HG03060 (cell line): ENCODE data around the gene KIF5B.
"Not testable (repeated sequence)": the region's sequence is repeated elsewhere in the genome, so short reads cannot be mapped to it uniquely, and the experiment has no call there.

Experiments used
- ATAC-seq: cut with Tn5 transposase; IDR thresholded peaks from one replicate; pipeline ENCODE4 v1.9.1; 2021; ENCODE audit warnings: low read depth, moderate number of reproducible peaks; ENCODE audit not compliant: unreplicated experiment

KIF5B gene

GRCh38 chr10:32061440-32061839 is 5.2 kb upstream of the KIF5B start:
- ATAC-seq = no peak

DNA sequence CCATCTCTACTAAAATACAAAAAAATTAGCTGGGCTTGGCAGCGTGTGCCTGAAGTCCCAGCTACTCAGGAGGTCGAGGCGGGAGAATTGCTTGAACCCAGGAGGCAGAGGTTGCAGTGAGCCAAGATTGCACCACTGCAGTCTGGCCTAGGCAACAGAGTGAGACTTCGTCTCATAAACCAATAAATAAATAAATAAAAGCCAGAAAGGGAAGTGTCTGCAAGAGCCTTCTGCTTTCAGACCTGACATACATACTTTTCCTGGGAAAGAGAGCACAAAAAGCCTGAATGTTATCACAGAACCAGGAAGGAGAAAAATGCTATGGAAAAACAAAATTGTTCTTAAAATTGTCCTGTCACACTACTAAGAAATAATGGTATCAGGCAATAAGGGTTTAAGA is 4.1 kb upstream of the KIF5B start:
- ATAC-seq = no peak

DNA sequence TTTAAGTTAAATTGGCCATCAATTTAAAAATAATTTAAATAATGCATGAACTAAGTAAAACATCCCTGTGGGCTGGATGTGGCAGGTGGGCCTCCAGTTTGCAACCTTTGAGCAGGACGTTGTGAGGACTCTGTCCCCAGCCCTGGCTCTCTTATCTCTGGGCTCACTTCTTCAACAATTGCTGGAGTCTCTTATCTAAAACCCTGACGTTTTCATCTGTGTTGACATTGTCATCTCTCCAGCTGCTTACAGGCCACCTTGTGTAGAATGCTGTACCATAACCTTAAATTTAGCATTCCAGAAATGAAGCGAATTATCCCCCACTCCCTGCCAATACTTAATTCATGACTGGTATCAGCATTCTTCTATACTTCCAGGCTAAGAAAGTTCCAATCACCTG is 3.2 kb upstream of the KIF5B start:
- ATAC-seq = no peak

GRCh38 chr10:32057036-32057372 is 779 bp upstream of the KIF5B start:
- ATAC-seq = no peak

GRCh38 chr10:32055478-32056135 is 618 bp downstream of the KIF5B start:
- peak; percentile 23 for ATAC-seq

- no peak for ATAC-seq
Measured at GRCh38 chr10:32054094-32054493, 2.1 kb downstream of the KIF5B start.

DNA sequence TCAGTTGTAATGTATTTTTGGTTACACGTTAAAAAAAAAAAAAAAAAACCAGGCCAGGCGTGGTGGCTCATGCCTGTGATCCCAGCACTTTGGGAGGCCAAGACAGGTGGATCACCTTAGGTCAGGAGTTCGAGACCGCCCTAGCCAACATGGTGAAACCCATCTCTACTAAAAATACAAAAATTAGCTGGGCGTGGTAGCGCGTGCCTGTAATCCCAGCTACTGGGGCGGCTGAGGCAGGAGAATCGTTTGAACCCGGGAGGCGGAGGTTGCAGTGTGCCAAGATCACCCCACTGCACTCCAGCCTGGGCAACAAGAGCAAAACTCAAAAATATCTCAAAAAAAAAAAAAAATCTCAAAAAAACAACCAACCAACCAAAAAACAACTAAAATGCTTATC is 2.8 kb downstream of the KIF5B start:
- not testable (repeated sequence) for ATAC-seq

- ATAC-seq = no peak
Measured at GRCh38 chr10:32051926-32052325, 4.3 kb downstream of the KIF5B start.

DNA sequence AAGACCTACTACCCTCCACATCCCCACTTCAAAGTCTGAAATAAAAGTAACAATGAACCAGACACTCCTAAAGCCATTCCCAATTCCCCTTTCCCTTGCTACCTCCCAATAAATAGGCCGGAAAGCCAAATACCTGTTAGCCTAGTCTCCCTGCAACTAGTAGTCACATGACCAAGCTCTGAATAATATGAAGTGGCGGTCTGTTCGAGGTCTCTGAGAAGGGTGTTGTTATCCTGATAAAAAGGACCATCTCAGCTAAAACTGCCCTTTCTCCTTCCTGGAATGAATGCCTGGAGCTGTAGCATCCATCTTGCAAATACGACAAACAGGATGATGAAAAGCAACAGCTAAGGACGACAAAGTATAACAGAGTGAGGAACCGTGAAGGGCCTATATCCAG is 6.0 kb downstream of the KIF5B start:
- ATAC-seq = no peak

DNA sequence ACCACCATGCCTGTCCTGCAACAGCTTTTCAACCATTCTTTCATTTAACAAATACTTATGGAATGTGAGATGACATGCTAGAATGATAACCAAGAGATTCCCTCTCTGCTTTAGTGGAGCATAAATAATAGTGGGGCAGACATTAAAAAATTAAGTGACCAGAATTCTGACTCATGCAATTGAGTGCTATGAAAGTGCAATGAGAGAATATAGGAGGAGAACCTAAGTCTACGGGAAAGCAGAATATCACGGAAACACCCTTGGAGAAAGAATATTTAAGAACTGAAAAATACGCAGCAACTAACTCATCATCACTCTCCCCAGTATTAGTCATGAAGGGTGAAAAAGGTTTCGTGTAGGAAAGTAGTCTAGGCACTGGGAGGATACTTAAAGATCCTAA is 7.1 kb downstream of the KIF5B start:
- no peak for ATAC-seq

DNA sequence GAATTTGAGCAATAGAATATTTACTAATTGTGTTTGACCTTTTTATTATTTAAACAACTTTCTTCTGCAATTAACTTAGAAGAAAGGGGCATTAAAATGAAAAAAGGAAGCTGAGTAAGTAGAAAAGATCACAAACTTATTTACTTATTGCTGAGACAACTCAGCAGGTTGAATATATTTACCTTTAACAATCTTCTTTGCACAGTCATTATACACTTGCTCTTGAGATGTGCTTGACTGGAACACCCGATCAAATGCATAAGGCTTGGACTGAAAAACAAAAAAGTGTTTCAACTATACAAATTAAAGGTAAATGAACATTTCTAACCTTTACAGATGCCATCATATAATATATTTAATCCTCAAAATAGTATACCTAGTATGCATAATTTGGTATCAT is 7.9 kb downstream of the KIF5B start:
- ATAC-seq = no peak

DNA sequence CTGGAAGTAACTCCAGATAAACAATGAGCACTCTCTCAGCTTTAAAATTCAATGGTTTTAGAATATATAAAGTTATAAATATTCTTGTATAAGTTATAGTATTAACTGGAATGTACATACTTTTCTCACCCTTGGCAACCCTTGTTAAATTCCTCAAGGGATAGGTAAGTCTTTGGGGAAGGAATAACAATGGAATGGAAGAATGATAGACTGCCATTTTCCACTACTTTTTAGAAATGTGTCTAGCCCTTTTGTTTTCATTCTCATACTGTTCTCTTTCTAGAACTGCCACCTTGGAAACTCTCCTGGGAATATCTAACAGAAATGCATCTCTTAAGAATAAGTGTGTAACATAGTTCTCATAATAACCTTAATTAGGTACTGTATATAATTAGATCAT is 8.3 kb downstream of the KIF5B start:
- no peak for ATAC-seq

DNA sequence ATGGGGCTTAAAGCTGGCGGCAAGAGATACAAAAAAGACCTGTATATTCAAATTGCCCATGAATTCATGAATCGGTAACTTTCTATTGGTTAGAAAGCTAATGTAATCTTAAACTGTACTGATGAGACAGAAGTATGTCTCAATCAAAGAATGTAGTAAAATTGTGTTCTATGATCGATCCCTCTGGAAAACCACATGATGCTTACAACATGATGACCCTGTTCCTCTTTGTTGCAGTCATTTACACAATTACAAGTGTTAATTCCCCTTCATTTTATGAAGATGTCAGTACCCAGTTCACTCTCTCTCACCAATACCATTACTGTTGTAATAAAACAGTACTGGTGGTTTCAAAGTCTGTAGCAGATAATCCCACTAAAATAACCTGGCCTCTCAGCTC is 10.1 kb downstream of the KIF5B start:
- ATAC-seq = no peak

DNA sequence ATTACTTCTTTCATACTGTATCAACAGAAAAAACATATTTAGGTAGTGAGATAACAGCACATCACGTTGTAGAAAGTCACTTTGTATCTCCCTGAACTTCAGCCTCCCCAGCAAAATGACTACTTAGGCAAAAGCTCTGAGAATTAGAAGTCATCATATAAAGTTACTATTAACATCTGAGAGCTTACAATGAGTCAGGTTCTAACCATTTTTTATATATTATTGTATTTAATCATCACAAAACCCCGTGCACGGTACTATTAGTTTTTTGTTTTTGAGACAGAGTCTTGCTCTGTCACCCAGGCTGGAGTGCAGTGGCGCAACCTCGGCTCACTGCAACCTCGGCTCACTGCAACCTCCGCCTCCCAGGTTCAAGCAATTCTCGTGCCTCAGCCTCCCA is 13.5 kb downstream of the KIF5B start:
- ATAC-seq = not testable (repeated sequence)

- no peak for ATAC-seq
Measured at GRCh38 chr10:32041290-32042028, 14.8 kb downstream of the KIF5B start.

DNA sequence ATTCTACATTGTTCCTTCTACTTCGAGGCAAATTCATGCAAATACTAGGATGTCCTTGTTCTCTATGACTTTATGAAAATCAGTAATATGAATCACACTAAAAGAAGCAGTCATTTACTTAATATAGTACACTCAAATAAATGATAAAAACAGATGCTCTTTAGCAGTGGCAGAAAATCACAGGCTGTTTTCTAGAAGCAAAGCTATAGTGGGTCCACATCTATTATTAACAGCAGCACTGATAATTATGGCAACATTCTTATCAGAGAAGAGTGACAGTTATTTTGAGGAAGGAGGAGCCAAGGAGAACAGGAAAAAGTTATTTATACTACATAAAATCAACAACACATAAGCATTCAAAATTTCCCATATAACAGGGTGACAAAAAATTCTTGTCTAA is 16.5 kb downstream of the KIF5B start:
- ATAC-seq = no peak

- ATAC-seq = no peak
Measured at GRCh38 chr10:32038777-32039176, 17.4 kb downstream of the KIF5B start.

DNA sequence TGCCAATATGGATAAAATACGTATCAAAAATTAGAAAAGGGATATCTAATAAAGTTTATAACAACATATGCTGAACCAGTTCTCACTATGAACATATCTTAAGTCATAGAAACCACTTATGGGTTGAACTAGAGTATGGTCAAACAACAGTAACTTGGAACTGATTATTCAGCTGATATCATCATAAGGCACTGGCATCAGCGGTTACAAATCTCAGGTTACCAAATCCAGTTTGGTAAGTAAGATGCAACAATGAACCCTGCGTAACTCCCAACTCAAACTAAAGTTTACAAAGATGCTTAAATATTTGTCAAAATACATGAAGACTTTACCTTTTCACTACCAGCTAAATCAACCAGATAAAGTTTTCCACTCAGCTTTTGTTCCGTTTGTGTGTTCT is 19.3 kb downstream of the KIF5B start:
- ATAC-seq = no peak

- ATAC-seq = no peak
Measured at GRCh38 chr10:32035038-32035437, 21.2 kb downstream of the KIF5B start.

GRCh38 chr10:32033171-32033570 is 23.1 kb downstream of the KIF5B start:
- no peak for ATAC-seq

- no peak for ATAC-seq
Measured at GRCh38 chr10:32031920-32032319, 24.3 kb downstream of the KIF5B start.

- ATAC-seq = no peak
Measured at GRCh38 chr10:32031424-32031823, 24.8 kb downstream of the KIF5B start.
